ENCODE data around the gene KANSL1.

The KANSL1 gene

DNA sequence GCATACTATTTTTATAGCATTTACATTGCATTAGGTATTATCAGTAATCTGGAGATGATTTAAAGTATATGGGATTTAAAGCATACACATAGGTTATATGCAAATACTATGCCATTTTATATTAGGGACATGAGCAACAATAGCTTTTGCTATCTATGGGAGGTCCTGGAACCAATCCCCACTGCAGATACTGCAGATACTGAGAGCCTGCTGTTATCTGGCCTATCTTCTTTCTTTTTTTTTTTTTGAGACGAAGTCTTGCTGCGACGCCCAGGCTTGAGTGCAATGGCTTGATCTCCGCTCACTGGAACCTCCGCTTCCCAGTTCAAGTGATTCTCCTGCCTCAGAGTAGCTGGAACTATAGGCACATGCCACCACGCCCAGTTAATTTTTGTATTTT is 156.7 kb downstream of the KANSL1 start:
- TF ChIP-seq, protein P1, sequence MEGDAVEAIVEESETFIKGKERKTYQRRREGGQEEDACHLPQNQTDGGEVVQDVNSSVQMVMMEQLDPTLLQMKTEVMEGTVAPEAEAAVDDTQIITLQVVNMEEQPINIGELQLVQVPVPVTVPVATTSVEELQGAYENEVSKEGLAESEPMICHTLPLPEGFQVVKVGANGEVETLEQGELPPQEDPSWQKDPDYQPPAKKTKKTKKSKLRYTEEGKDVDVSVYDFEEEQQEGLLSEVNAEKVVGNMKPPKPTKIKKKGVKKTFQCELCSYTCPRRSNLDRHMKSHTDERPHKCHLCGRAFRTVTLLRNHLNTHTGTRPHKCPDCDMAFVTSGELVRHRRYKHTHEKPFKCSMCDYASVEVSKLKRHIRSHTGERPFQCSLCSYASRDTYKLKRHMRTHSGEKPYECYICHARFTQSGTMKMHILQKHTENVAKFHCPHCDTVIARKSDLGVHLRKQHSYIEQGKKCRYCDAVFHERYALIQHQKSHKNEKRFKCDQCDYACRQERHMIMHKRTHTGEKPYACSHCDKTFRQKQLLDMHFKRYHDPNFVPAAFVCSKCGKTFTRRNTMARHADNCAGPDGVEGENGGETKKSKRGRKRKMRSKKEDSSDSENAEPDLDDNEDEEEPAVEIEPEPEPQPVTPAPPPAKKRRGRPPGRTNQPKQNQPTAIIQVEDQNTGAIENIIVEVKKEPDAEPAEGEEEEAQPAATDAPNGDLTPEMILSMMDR (IDR thresholded peaks at IDR 0.05; ENCODE audit: extremely low read depth, insufficient read depth, missing control alignments): no peak
- no peak for DNase-seq (ENCODE audit: low spot score)
- in situ Hi-C loops (cut with MboI; ENCODE audit: low pct_unique_long_range_greater_than_20kb, low sequenced_read_pairs, unreplicated experiment): no loop called here

DNA sequence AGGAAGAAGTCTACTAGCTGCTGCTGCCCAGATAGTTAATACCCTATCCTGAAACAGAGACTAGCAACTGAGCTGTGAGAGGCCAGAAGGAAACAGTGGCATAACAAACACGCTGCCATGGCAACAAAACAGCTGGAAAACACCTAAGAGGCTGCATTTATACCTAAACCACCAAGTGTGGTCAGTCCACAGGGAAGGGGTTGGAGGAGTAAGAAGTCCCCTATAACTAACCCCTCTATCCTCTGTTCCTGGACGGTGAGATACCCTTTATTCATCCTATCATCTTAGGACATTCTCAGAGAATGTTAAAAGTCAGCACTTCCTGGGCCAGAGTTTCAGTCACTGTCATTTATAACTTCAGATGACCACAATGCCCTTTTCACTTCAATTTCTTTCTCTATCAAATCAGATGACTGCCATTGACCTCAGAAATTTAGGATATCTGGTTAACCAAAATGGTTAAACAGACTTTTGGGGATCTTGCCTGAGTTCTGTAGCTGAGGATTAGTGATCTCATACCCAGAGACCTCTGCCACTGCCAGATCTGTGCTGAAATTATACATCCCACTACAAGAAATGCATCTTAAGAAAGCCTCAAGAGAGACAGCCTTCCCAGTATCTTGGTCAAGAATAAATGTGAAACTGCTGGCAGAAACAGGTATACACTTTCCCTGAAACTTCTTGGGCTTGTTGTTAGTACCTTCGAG is 158.0 kb downstream of the KANSL1 start:
- in situ Hi-C loops (cut with MboI; ENCODE audit: low pct_unique_long_range_greater_than_20kb, low sequenced_read_pairs, unreplicated experiment): no loop called here
- peak; percentile 70 for DNase-seq (ENCODE audit: low spot score)
- TF ChIP-seq, protein P1 (IDR thresholded peaks at IDR 0.05; ENCODE audit: extremely low read depth, insufficient read depth, missing control alignments): no peak

DNA sequence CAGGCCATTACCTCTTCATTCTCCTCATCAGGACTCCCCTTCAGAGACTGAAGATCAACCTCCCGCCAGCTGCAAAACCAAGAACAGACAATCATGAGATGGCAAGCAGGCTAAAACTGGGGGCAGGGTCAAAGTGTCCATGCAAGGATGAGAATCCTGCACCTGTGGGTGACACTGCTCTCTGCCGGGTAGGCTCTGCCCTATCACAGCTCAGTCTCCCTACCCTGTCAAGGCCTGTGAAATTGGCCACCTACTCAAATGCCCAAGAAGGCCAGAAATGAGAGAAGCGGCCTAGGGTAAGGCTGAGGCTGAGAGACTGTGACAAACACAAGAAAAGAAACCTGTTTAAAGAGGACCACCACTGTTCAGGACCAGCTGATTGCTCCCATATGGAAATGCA is 159.8 kb downstream of the KANSL1 start:
- TF ChIP-seq, protein P1 (IDR thresholded peaks at IDR 0.05; ENCODE audit: extremely low read depth, insufficient read depth, missing control alignments): no peak
- in situ Hi-C loops (cut with MboI; ENCODE audit: low pct_unique_long_range_greater_than_20kb, low sequenced_read_pairs, unreplicated experiment): no loop called here
- DNase-seq (ENCODE audit: low spot score): no peak

DNA sequence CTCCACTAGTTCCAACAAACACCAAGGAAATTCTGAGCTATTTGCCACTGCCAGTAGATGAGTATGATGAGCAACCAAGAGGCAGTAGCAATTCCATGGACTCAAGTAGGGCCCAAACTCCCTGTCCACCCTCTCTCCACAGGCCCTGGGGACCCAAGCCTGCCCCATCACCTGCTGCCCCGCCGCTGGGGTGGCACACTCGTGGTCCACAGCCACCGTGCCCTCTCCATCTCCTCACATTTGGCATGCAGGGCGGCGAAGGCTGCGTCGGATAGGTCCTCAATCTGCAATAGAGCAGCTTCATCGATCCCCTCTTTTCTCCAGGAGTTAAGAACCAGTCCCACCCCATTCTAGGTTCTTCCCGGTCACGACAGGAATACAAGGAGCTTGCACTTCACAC is 160.3 kb downstream of the KANSL1 start:
- no peak for DNase-seq (ENCODE audit: low spot score)
- TF ChIP-seq, protein P1 (IDR thresholded peaks at IDR 0.05; ENCODE audit: extremely low read depth, insufficient read depth, missing control alignments): no peak
- in situ Hi-C loops (cut with MboI; ENCODE audit: low pct_unique_long_range_greater_than_20kb, low sequenced_read_pairs, unreplicated experiment): no loop called here

DNA sequence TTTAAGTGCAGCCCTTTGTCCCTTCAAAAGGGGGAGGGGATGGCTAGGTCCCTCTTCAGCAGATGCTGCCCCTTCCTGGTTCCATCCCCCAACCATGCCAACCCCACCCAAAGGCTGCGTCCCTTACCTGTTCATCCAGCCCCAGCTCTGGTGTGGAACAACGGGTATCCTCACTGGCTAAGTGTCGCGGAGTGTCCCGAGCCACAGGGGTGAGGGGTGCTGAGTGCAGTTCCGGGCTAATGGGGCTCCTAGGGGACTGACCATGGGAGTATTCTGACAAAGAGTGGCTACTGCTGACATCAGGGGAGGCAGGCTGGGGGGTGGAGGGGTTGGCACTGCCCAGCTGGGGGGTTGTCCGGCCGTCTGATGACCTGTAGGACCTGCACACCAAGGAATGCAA is 161.3 kb downstream of the KANSL1 start:
- in situ Hi-C loops (cut with MboI; ENCODE audit: low pct_unique_long_range_greater_than_20kb, low sequenced_read_pairs, unreplicated experiment): no loop called here
- DNase-seq (ENCODE audit: low spot score): no peak
- TF ChIP-seq, protein P1 (IDR thresholded peaks at IDR 0.05; ENCODE audit: extremely low read depth, insufficient read depth, missing control alignments): no peak

DNA sequence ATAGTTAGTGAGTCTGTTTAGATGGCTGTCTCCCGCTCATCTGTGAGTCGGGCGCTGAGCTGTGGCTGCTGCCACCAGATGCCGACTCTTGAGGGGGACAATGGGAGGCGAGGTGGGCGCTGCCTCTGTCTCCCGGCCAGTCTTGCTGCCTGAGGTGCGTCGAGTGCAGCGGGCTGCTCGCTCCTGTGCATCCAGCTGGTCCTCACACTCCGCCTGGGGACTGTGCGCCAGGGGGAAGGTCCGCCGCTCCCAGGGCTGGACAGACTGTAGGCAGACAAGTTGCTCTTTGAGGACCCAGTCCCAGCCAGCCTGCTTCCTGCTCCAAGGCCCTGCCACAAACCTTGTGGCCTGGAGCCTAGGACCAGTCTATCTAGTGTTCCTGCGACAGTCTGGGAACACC is 161.8 kb downstream of the KANSL1 start:
- no peak for DNase-seq (ENCODE audit: low spot score)
- in situ Hi-C loops (cut with MboI; ENCODE audit: low pct_unique_long_range_greater_than_20kb, low sequenced_read_pairs, unreplicated experiment): no loop called here
- TF ChIP-seq, protein P1 (IDR thresholded peaks at IDR 0.05; ENCODE audit: extremely low read depth, insufficient read depth, missing control alignments): no peak
